ENCODE measurements around the gene SORL1.
"Not testable (repeated sequence)": the region's sequence is repeated elsewhere in the genome, so short reads cannot be mapped to it uniquely, and the experiment has no call there.

SORL1 gene

GRCh38 chr11:121478895-121479697 lies 27.0 kb downstream of the SORL1 start:
- Histone ChIP-seq H3K36me3 (no peaks in the 10 kb centered on the region), H3K27me3 (no peaks in the 10 kb centered on the region), H3K4me3 (no peak overlapping the region), H3K4me1 (peaks cover 0 to 9% (median 3%) of the 10 kb centered on the region in 4 donors), H3K27ac (no peak overlapping the region), H3K9me3 (no peaks in the 10 kb centered on the region)
- intact Hi-C loops (cut with DNase I; ENCODE audit: low total_unique reads) = loop anchor here (5.0 kb wide), 1 partner anchor 38 kb away; no protein-coding TSS in a partner anchor
- no peak for DNase-seq
- TF ChIP-seq CTCF (IDR thresholded peaks at IDR 0.05) = no peak

- H3K9me3 ChIP-seq = no peaks in the 10 kb centered on the region
- TF ChIP-seq CTCF (IDR thresholded peaks at IDR 0.05) = no peak
- intact Hi-C loops (cut with DNase I; ENCODE audit: low total_unique reads) = loop anchor here (5.0 kb wide), 1 partner anchor 38 kb away; no protein-coding TSS in a partner anchor
- H3K4me3 ChIP-seq = no peak overlapping the region
- H3K27ac ChIP-seq = no peak overlapping the region
- no peak for DNase-seq
- H3K27me3 ChIP-seq = no peaks in the 10 kb centered on the region
- H3K36me3 ChIP-seq = no peaks in the 10 kb centered on the region
- H3K4me1 ChIP-seq = peaks cover 0 to 9% (median 3%) of the 10 kb centered on the region in 4 donors
These were observed 27.7 kb downstream of the SORL1 start for GRCh38 chr11:121479698-121480238.

- intact Hi-C loops (cut with DNase I; ENCODE audit: low total_unique reads); H3K36me3 ChIP-seq; H3K9me3 ChIP-seq; H3K27ac ChIP-seq; H3K27me3 ChIP-seq; H3K4me3 ChIP-seq; DNase-seq; H3K4me1 ChIP-seq: not testable (repeated sequence)
These were observed 29.5 kb downstream of the SORL1 start for GRCh38 chr11:121481484-121482230.

- DNase-seq = no peak
- TF ChIP-seq CTCF (IDR thresholded peaks at IDR 0.05) = no peak
- no peak overlapping the region for H3K27ac ChIP-seq
- no peaks in the 10 kb centered on the region for H3K36me3 ChIP-seq
- no peaks in the 10 kb centered on the region for H3K9me3 ChIP-seq
- H3K4me1 ChIP-seq = peaks cover 0 to 12% (median 7%) of the 10 kb centered on the region in 4 donors
- no peaks in the 10 kb centered on the region for H3K27me3 ChIP-seq
- no peak overlapping the region for H3K4me3 ChIP-seq
- intact Hi-C loops (cut with DNase I; ENCODE audit: low total_unique reads) = no loop called here
These were observed 30.4 kb downstream of the SORL1 start for GRCh38 chr11:121482231-121483129.

- Histone ChIP-seq H3K9me3 (no peaks in the 10 kb centered on the region), H3K36me3 (no peaks in the 10 kb centered on the region), H3K4me3 (no peak overlapping the region), H3K27me3 (no peaks in the 10 kb centered on the region), H3K4me1 (peaks cover 0 to 24% (median 16%) of the 10 kb centered on the region in 4 donors), H3K27ac (no peak overlapping the region)
- intact Hi-C loops (cut with DNase I; ENCODE audit: low total_unique reads) = no loop called here
- no peak for DNase-seq
- TF ChIP-seq CTCF (IDR thresholded peaks at IDR 0.05) = no peak
These were observed 31.8 kb downstream of the SORL1 start for GRCh38 chr11:121483805-121484480.
